H1 (cell line): Measurements from ENCODE around the gene ARHGAP10. TPM values are rescaled to one million over a fixed set of nuclear protein-coding genes. Genes with fewer than 3 reads are reported as not detected.

ENCODE experiments used
- CTCF ChIA-PET: fragments of 300-600 bp; sonication (Branson Sonifier 250); formaldehyde crosslinking; loops from one replicate; lab custom pipeline; 2021; ENCODE audit not compliant: partially characterized antibody; lab: Charles Lee
- POLR2A ChIA-PET: fragments of 300-600 bp; sonication (Branson Sonifier 250); formaldehyde crosslinking; loops from one replicate; lab custom pipeline; 2021; ENCODE audit warnings: inconsistent platforms; ENCODE audit not compliant: partially characterized antibody; lab: Charles Lee
- DNase-seq, 2 experiments: peaks; one replicate each; pipeline versions ENCODE4 v3.0.0 to v3.0.0-alpha.2; 2010 to 2022; ENCODE audit warnings: low spot score in 2 of 2, low read depth in 1 of 2, mixed read lengths in 1 of 2
- FAIRE-seq: peaks from 2 replicates; lab custom pipeline; 2011; peaks lifted over from hg19 to GRCh38; lab: Jason Lieb, UNC
- H2AFZ ChIP-seq: 2 replicates; pipeline ENCODE4 v1.8.1; 2012; ENCODE audit warnings: low read length, inconsistent platforms
- H2AK5ac ChIP-seq: 2 replicates; pipeline ENCODE4 v1.6.1; 2013; ENCODE audit warnings: low read depth, low read length
- H2BK120ac ChIP-seq: replicated peaks from 2 replicates; pipeline ENCODE3; 2013; ENCODE audit warnings: low read depth, low read length, inconsistent platforms
- H2BK12ac ChIP-seq: 2 replicates; pipeline ENCODE4 v1.6.1; 2013; ENCODE audit warnings: low read depth, low read length
- H2BK15ac ChIP-seq: 2 replicates; pipeline ENCODE4 v1.6.1; 2013; ENCODE audit warnings: low read length
- H2BK20ac ChIP-seq: 2 replicates; pipeline ENCODE4 v1.6.1; 2013; ENCODE audit warnings: low read length
- H2BK5ac ChIP-seq: 2 replicates; pipeline ENCODE4 v1.6.1; 2013; ENCODE audit warnings: low read depth, low read length
- H3K14ac ChIP-seq: 2 replicates; pipeline ENCODE4 v1.6.1; 2013; ENCODE audit warnings: inconsistent platforms; ENCODE audit not compliant: insufficient read length
- H3K18ac ChIP-seq: 2 replicates; pipeline ENCODE4 v1.6.1; 2013; ENCODE audit warnings: low read length; ENCODE audit errors: extremely low read depth
- H3K23ac ChIP-seq: 2 replicates; pipeline ENCODE4 v1.6.1; 2013; ENCODE audit warnings: inconsistent platforms; ENCODE audit not compliant: insufficient read length
- H3K23me2 ChIP-seq: 2 replicates; pipeline ENCODE4 v1.6.1; 2013; ENCODE audit warnings: low read depth, low read length
- H3K27ac ChIP-seq: 2 replicates; pipeline ENCODE4 v1.6.1; 2011; ENCODE audit warnings: low read depth, low read length, inconsistent platforms
- H3K27me3 ChIP-seq, 4 experiments: replicated peaks in 1 of 4; 1 replicate in 1 of 4; 2 replicates in 3 of 4; pipeline versions ENCODE4 v1.6.1 to v1.8.1; 2011 to 2013; ENCODE audit warnings: low read length in 3 of 4, mild to moderate bottlenecking in 3 of 4, inconsistent platforms in 2 of 4, mixed read lengths in 2 of 4, moderate library complexity in 1 of 4; ENCODE audit not compliant: control insufficient read depth in 3 of 4, insufficient read depth in 3 of 4; ENCODE audit errors: extremely low read depth in 1 of 4
- H3K36me3 ChIP-seq, 4 experiments: 2 replicates each; pipeline versions ENCODE4 v1.6.1 to v1.8.1; 2011 to 2013; ENCODE audit warnings: mild to moderate bottlenecking in 4 of 4, low read length in 3 of 4, moderate library complexity in 2 of 4, control low read depth in 1 of 4, inconsistent platforms in 1 of 4; ENCODE audit not compliant: insufficient read depth in 4 of 4, control insufficient read depth in 2 of 4
- H3K4ac ChIP-seq: replicated peaks from 2 replicates; pipeline ENCODE3; 2013; ENCODE audit warnings: low read length, low read depth, mixed read lengths, inconsistent platforms; ENCODE audit not compliant: insufficient read length
- H3K4me1 ChIP-seq, 4 experiments: replicated peaks in 1 of 4; 1 replicate in 1 of 4; 2 replicates in 3 of 4; pipeline versions ENCODE4 v1.6.1 to v1.8.1; 2011 to 2013; ENCODE audit warnings: low read length in 3 of 4, inconsistent platforms in 2 of 4, mixed read lengths in 1 of 4; ENCODE audit not compliant: insufficient read depth in 4 of 4, control insufficient read depth in 3 of 4
- H3K4me2 ChIP-seq, 2 experiments: 2 replicates each; pipeline versions ENCODE4 v1.6.1 to v1.8.1; 2011 to 2013; ENCODE audit warnings: low read depth in 2 of 2, low read length in 2 of 2, control low read depth in 1 of 2, inconsistent platforms in 1 of 2, mild to moderate bottlenecking in 1 of 2; ENCODE audit not compliant: insufficient read depth in 1 of 2
- H3K4me3 ChIP-seq, 4 experiments: fragments of 200-600, 300-600 bp in 1 of 4; sonication (generic), shearing (Covaris generic), sonication (Bioruptor Twin) in 1 of 4; 2 replicates each; pipeline versions ENCODE4 v1.5.1 to v1.8.1; 2011 to 2016; ENCODE audit warnings: low read length in 4 of 4, low read depth in 3 of 4, control low read depth in 2 of 4, inconsistent platforms in 2 of 4, mild to moderate bottlenecking in 2 of 4, mixed read lengths in 1 of 4, moderate library complexity in 1 of 4; ENCODE audit not compliant: insufficient read depth in 2 of 4; ENCODE audit errors: extremely low read depth in 1 of 4
- H3K56ac ChIP-seq: replicated peaks from 2 replicates; pipeline ENCODE3; 2013; ENCODE audit warnings: low read depth, mild to moderate bottlenecking, mixed read lengths, low read length, inconsistent platforms; ENCODE audit not compliant: insufficient read length
- H3K79me1 ChIP-seq: 2 replicates; pipeline ENCODE4 v1.6.1; 2013; ENCODE audit warnings: low read depth, low read length, control low read depth
- H3K79me2 ChIP-seq, 2 experiments: 2 replicates each; pipeline versions ENCODE4 v1.6.1 to v1.8.1; 2012 to 2013; ENCODE audit warnings: low read length in 2 of 2, mild to moderate bottlenecking in 2 of 2, inconsistent platforms in 1 of 2; ENCODE audit not compliant: insufficient read depth in 2 of 2, control insufficient read depth in 1 of 2
- H3K9ac ChIP-seq, 4 experiments: replicated peaks in 1 of 4; 1 replicate in 1 of 4; 2 replicates in 3 of 4; pipeline versions ENCODE4 v1.6.1 to v1.8.1; 2011 to 2013; ENCODE audit warnings: low read depth in 3 of 4, low read length in 3 of 4, control low read depth in 2 of 4, mild to moderate bottlenecking in 2 of 4, moderate library complexity in 2 of 4, inconsistent platforms in 1 of 4; ENCODE audit errors: extremely low read depth in 1 of 4
- H3K9me3 ChIP-seq, 2 experiments: 2 replicates each; pipeline versions ENCODE4 v1.6.1 to v1.8.1; 2012 to 2013; ENCODE audit warnings: mild to moderate bottlenecking in 2 of 2, moderate library complexity in 2 of 2, control low read depth in 1 of 2, inconsistent platforms in 1 of 2, low read depth in 1 of 2, low read length in 1 of 2, mixed read lengths in 1 of 2; ENCODE audit not compliant: insufficient read depth in 2 of 2
- H4K20me1 ChIP-seq, 2 experiments: replicated peaks in 1 of 2; 2 replicates each; pipeline versions ENCODE3 to v1.8.1; 2011 to 2013; ENCODE audit warnings: inconsistent platforms in 2 of 2, low read length in 2 of 2, mild to moderate bottlenecking in 1 of 2; ENCODE audit not compliant: insufficient read depth in 2 of 2, control insufficient read depth in 1 of 2
- H4K5ac ChIP-seq: 2 replicates; pipeline ENCODE4 v1.6.1; 2013; ENCODE audit warnings: low read length, low read depth, mixed read lengths, inconsistent platforms; ENCODE audit not compliant: insufficient read length
- H4K8ac ChIP-seq: 2 replicates; pipeline ENCODE4 v1.8.0; 2013; ENCODE audit warnings: mild to moderate bottlenecking, moderate library complexity, low read length, inconsistent platforms; ENCODE audit not compliant: insufficient read depth; ENCODE audit errors: extremely low read depth
- H4K91ac ChIP-seq: replicated peaks from 2 replicates; pipeline ENCODE3; 2013; ENCODE audit warnings: low read length, mixed read lengths, inconsistent platforms; ENCODE audit not compliant: insufficient read length
- ASH2L ChIP-seq: fragments of 200-600, 300-600 bp; sonication (generic); IDR thresholded peaks from one replicate; pipeline ENCODE4 v1.7.1; 2017; ENCODE audit warnings: low read length
- ATF3 ChIP-seq: IDR thresholded peaks from 2 replicates; pipeline ENCODE4 v1.6.1; 2011; ENCODE audit warnings: low read depth, mild to moderate bottlenecking, low read length; ENCODE audit not compliant: insufficient read depth
- BACH1 ChIP-seq: IDR thresholded peaks from 2 replicates; pipeline ENCODE4 v1.6.1; 2012; ENCODE audit warnings: low read length, improper control_type of control experiment
- CBX5 ChIP-seq: fragments of 300-800, 300-1000 bp; sonication (generic); IDR thresholded peaks from 2 replicates; pipeline ENCODE4 v1.7.1; 2016; ENCODE audit warnings: antibody characterized with exemption, low read length, low read depth
- CHD1 ChIP-seq: IDR thresholded peaks from 2 replicates; pipeline ENCODE4 v1.6.1; 2012; ENCODE audit warnings: low read depth, low read length, improper control_type of control experiment
- CREB1 ChIP-seq: IDR thresholded peaks from 2 replicates; pipeline ENCODE4 v1.6.1; 2012; ENCODE audit warnings: inconsistent platforms
- CTCF ChIP-seq, 3 experiments: IDR thresholded peaks; 1 replicate in 2 of 3; 2 replicates in 1 of 3; pipeline versions ENCODE4 v1.5.1 to v1.6.1; 2011; ENCODE audit warnings: low read length in 3 of 3, mild to moderate bottlenecking in 3 of 3, inconsistent platforms in 2 of 3, low read depth in 1 of 3, moderate library complexity in 1 of 3; ENCODE audit not compliant: insufficient read depth in 1 of 3; ENCODE audit errors: control extremely low read depth in 1 of 3
- NANOG ChIP-seq: IDR thresholded peaks from 2 replicates; pipeline ENCODE4 v1.6.1; 2011; ENCODE audit warnings: low read length, low read depth, mild to moderate bottlenecking, inconsistent platforms; ENCODE audit not compliant: insufficient read depth, poor library complexity, severe bottlenecking
- SRF ChIP-seq: IDR thresholded peaks from 2 replicates; pipeline ENCODE4 v1.6.1; 2011; ENCODE audit warnings: mild to moderate bottlenecking, low read depth, low read length, moderate library complexity
- TBP ChIP-seq: IDR thresholded peaks from 2 replicates; pipeline ENCODE4 v1.6.1; 2011; ENCODE audit warnings: low read depth, low read length, improper control_type of control experiment
- WGBS, 2 experiments: shearing (Covaris generic) in 1 of 2; methylation state at CpG; one replicate each; pipeline versions ENCODE4 v1.1.6 to v1.1.7; 2013 to 2015; ENCODE audit warnings: low lambda C conversion rate in 2 of 2, mixed read lengths in 2 of 2, inconsistent platforms in 1 of 2, low coverage in 1 of 2, missing lambda C conversion rate in 1 of 2; ENCODE audit not compliant: insufficient replicate concordance in 2 of 2, insufficient coverage in 1 of 2, insufficient read length in 1 of 2; ENCODE audit errors: extremely low coverage in 1 of 2, missing lambda C conversion rate in 1 of 2; 5-methylcytosine and 5-hydroxymethylcytosine counted together
- polyA plus RNA-seq, 7 experiments: library from polyadenylated mRNA; depleted of rRNA in 3 of 7; stranded (reverse) in 5 of 7; unstranded in 2 of 7; fragments of >200 nt in 5 of 7; fragments of 200-250 nt in 2 of 7; gene quantifications; 1 replicate in 5 of 7; 2 replicates in 1 of 7; 4 replicates in 1 of 7; pipeline versions ENCODE4 v1.2.1 to v1.2.3, GENCODE V29; 2011 to 2013; ENCODE audit warnings: missing spikeins in 2 of 7, mixed read lengths in 2 of 7
- total RNA-seq: library from RNA; stranded (reverse); fragmentation: NEBNext Ultra II Directional; extraction: Animal tissue kit (Norgen Biotek cat#: 25700); gene quantifications from 2 replicates; pipeline ENCODE4 v1.2.1, GENCODE V29; 2021

The ARHGAP10 gene
- total and polyA plus RNA-seq, 2 of the 8 experiments (the other 6 are each of a cell fraction or from before 2014, with no cell fraction given), result 3.7 to 6.1 TPM

- Histone ChIP-seq H3K4me3 (no peak overlapping the region), H4K91ac (no peak overlapping the region), H4K5ac (no peak overlapping the region), H2BK120ac (no peak overlapping the region), H3K27me3 (no peaks in the 10 kb centered on the region), H3K23me2 (no peaks in the 10 kb centered on the region), H2AFZ (no peak overlapping the region), H2BK5ac (no peak overlapping the region), H3K4ac (no peak overlapping the region), H3K4me1 (no peaks in the 10 kb centered on the region), H3K9me3 (peaks cover 19 to 21% of the 10 kb centered on the region in 2 experiments), H3K14ac (no peak overlapping the region), H2AK5ac (no peak overlapping the region), H2BK20ac (no peak overlapping the region), H3K4me2 (no peak overlapping the region), H4K20me1 (no peaks in the 10 kb centered on the region), H3K56ac (no peak overlapping the region), H3K79me2 (no peaks in the 10 kb centered on the region), H3K18ac (no peak overlapping the region), H3K79me1 (no peaks in the 10 kb centered on the region), H3K23ac (no peak overlapping the region), H2BK15ac (no peak overlapping the region), H4K8ac (no peak overlapping the region), H3K9ac (no peak overlapping the region), H3K27ac (no peak overlapping the region), H2BK12ac (no peak overlapping the region), H3K36me3 (peaks cover 0 to 7% (median 0%) of the 10 kb centered on the region in 4 experiments; a peak in 2 of 8 replicates)
- CTCF ChIA-PET, result interaction anchor here (0.9 to 1.2 kb wide), 3 partner anchors 11 to 102 kb away, joined by 3 to 4 read pairs (median 3); no protein-coding TSS in a partner anchor
- FAIRE-seq, result no peak
- POLR2A ChIA-PET, result no interaction called here
- 90% methylated on average over 2 of the region's 2 CpGs; no CpG with 5 or more reads in 1 of the 2 experiments for WGBS, 2 experiments
- TF ChIP-seq CTCF (IDR thresholded peaks at IDR 0.05; ENCODE audit: control extremely low read depth in 1 of 3, insufficient read depth in 1 of 3, low read depth in 1 of 3, low read length in 3 of 3), result no peak
- TF ChIP-seq CREB1, result no peak
- no peak for TF ChIP-seq CBX5
- no peak for TF ChIP-seq NANOG
- no peak for TF ChIP-seq SRF
- TF ChIP-seq BACH1, result no peak
- no peak for TF ChIP-seq TBP
- TF ChIP-seq ATF3, result no peak
- TF ChIP-seq ASH2L, result no peak
- no peak for TF ChIP-seq CHD1
- no peak for DNase-seq
These were observed 346.2 kb downstream of the ARHGAP10 start for GRCh38 chr4:148078061-148078460.
